AG04449 (cell line): ENCODE data around the gene GIMAP1.

ENCODE experiments used
- CTCF ChIA-PET: fragments of 350-600 bp; formaldehyde crosslinking; extraction: SDS; loops from one replicate; lab custom pipeline; 2021; ENCODE audit warnings: antibody characterized with exemption; lab: Yijun Ruan, JAX
- POLR2A ChIA-PET: fragments of 400-600, 350-600 bp; formaldehyde crosslinking; extraction: SDS; loops from one replicate; lab custom pipeline; 2020; ENCODE audit warnings: antibody characterized with exemption, inconsistent platforms; lab: Yijun Ruan, JAX
- DNase-seq: peaks from one replicate; pipeline ENCODE4 v3.0.0-alpha.2; 2010; ENCODE audit warnings: low read depth, low spot score
- H3K4me3 ChIP-seq: 2 replicates; pipeline ENCODE4 v1.5.1; 2011; ENCODE audit warnings: low read depth, mild to moderate bottlenecking, control low read depth, low read length
- CTCF ChIP-seq: IDR thresholded peaks from one replicate; pipeline ENCODE4 v1.5.1; 2011; ENCODE audit warnings: mild to moderate bottlenecking, moderate library complexity, low read length, control low read depth, inconsistent platforms; ENCODE audit not compliant: insufficient read depth; ENCODE audit errors: missing control alignments

The GIMAP1 gene

GRCh38 chr7:150685219-150686029 is 31.0 kb upstream of the GIMAP1 start, which contains the start of gene GIMAP2:
Gene GIMAP2 (plus strand): TSS chr7:150685706. CDS start chr7:150687060, 1,354 bp downstream.
- TF ChIP-seq CTCF = no peak
- CTCF ChIA-PET = no interaction called here
- POLR2A ChIA-PET = no interaction called here
- H3K4me3 ChIP-seq = peak within 1 kb of the TSS; percentile 23; the same call in 1 of the 2 replicates
- DNase-seq = no peak

GRCh38 chr7:150686030-150686631 is 30.3 kb upstream of the GIMAP1 start:
- ChIA-PET CTCF (no interaction called here), POLR2A (no interaction called here)
- DNase-seq = no peak
- peak overlapping the region; percentile 23; the same call in 1 of the 2 replicates for H3K4me3 ChIP-seq
- no peak for TF ChIP-seq CTCF

- ChIA-PET POLR2A (no interaction called here), CTCF (no interaction called here)
- no peak for DNase-seq
- no peak for TF ChIP-seq CTCF
- H3K4me3 ChIP-seq = no peak overlapping the region
These were observed 27.8 kb upstream of the GIMAP1 start for GRCh38 chr7:150688630-150689029.

- DNase-seq = no peak
- CTCF ChIA-PET = no interaction called here
- POLR2A ChIA-PET = no interaction called here
- TF ChIP-seq CTCF = no peak
- no peak overlapping the region for H3K4me3 ChIP-seq
These were observed 20.8 kb upstream of the GIMAP1 start for GRCh38 chr7:150695654-150696053.

- POLR2A ChIA-PET = no interaction called here
- no peak overlapping the region for H3K4me3 ChIP-seq
- DNase-seq = no peak
- CTCF ChIA-PET = no interaction called here
- TF ChIP-seq CTCF = no peak
These were observed 13.2 kb upstream of the GIMAP1 start for GRCh38 chr7:150703209-150703608.

GRCh38 chr7:150715293-150715692 is 1.1 kb upstream of the GIMAP1 start:
- TF ChIP-seq CTCF = no peak
- DNase-seq = no peak
- ChIA-PET POLR2A (no interaction called here), CTCF (no interaction called here)
- no peak overlapping the region for H3K4me3 ChIP-seq
